GM12878 (cell line): Measurements from ENCODE around the gene SH2D6. TPM values are rescaled to one million over a fixed set of nuclear protein-coding genes. Genes with fewer than 3 reads are reported as not detected.
A peak's percentile ranks its signal among the peaks of the same experiment; 100 is the strongest.

Experiments
- ATAC-seq: fragments of 200-7000 bp; cut with Tn5 transposase; 3 replicates; pipeline ENCODE4 v1.9.1; 2020; ENCODE audit warnings: mild to moderate bottlenecking, moderate library complexity
- BruUV-seq: library from RNA; stranded (reverse); fragments of 400-500 nt; replicated peaks from 2 replicates; lab custom pipeline; 2021; lab: Mats Ljungman, UMichigan
- CTCF ChIA-PET: fragments of 300-600 bp; sonication (Branson Sonifier 250); formaldehyde crosslinking; extraction: SDS; loops from one replicate; lab custom pipeline; 2021; ENCODE audit warnings: inconsistent platforms; lab: Yijun Ruan, JAX
- POLR2A ChIA-PET: fragments of 350-600 bp; formaldehyde crosslinking; extraction: SDS; loops from one replicate; lab custom pipeline; 2021; ENCODE audit warnings: inconsistent platforms; lab: Charles Lee
- RAD21 ChIA-PET: fragments of 300-600 bp; sonication (Branson Sonifier 250); formaldehyde crosslinking; loops from one replicate; lab custom pipeline; 2023; ENCODE audit warnings: antibody characterized with exemption; ENCODE audit not compliant: unreplicated experiment; lab: Charles Lee
- SMC1A ChIA-PET: fragments of 300-600 bp; sonication (Branson Sonifier 250); formaldehyde crosslinking; loops from one replicate; lab custom pipeline; 2023; ENCODE audit not compliant: unreplicated experiment, uncharacterized antibody; lab: Charles Lee
- DNase-seq: peaks from one replicate; pipeline ENCODE4 v3.0.0-alpha.2; 2011; ENCODE audit warnings: low read depth, low spot score
- FAIRE-seq: peaks from 3 replicates; lab custom pipeline; 2011; peaks lifted over from hg19 to GRCh38; lab: Jason Lieb, UNC
- H2AFZ ChIP-seq: 2 replicates; pipeline ENCODE4 v1.6.0; 2011; ENCODE audit warnings: low read depth, low read length, control low read depth; ENCODE audit not compliant: control insufficient read depth
- H3K27ac ChIP-seq: 2 replicates; pipeline ENCODE4 v1.5.1; 2011; ENCODE audit warnings: control low read depth; ENCODE audit not compliant: control insufficient read depth, insufficient read depth
- H3K27me3 ChIP-seq, 2 experiments: replicated peaks in 1 of 2; 2 replicates each; pipeline versions ENCODE4 v1.6.0 to v1.6.1; 2011; ENCODE audit warnings: low read length in 1 of 2; ENCODE audit not compliant: control insufficient read depth in 2 of 2, insufficient read depth in 2 of 2
- H3K36me3 ChIP-seq, 2 experiments: 2 replicates each; pipeline ENCODE4 v1.5.1; 2011; ENCODE audit warnings: low read length in 1 of 2; ENCODE audit not compliant: control insufficient read depth in 2 of 2, insufficient read depth in 2 of 2
- H3K4me1 ChIP-seq: 2 replicates; pipeline ENCODE4 v1.6.1; 2011; ENCODE audit warnings: mild to moderate bottlenecking, low read length, moderate library complexity, mixed read lengths; ENCODE audit not compliant: control insufficient read depth, insufficient read depth
- H3K4me2 ChIP-seq: 2 replicates; pipeline ENCODE4 v1.6.0; 2011; ENCODE audit warnings: control low read depth; ENCODE audit not compliant: control insufficient read depth, insufficient read depth
- H3K4me3 ChIP-seq: fragments of 200-600 bp; sonication (generic); 2 replicates; pipeline ENCODE4 v1.5.1; 2016
- H3K79me2 ChIP-seq: 2 replicates; pipeline ENCODE4 v1.6.0; 2011; ENCODE audit warnings: low read length; ENCODE audit not compliant: control insufficient read depth, insufficient read depth
- H3K9ac ChIP-seq: 2 replicates; pipeline ENCODE4 v1.8.0; 2011; ENCODE audit warnings: low read length, control low read depth, mixed read lengths; ENCODE audit not compliant: control insufficient read depth, insufficient read depth
- H3K9me3 ChIP-seq: replicated peaks from 3 replicates; pipeline ENCODE4 v1.5.1; 2011; ENCODE audit warnings: mild to moderate bottlenecking, low read length; ENCODE audit not compliant: control insufficient read depth, insufficient read depth
- H4K20me1 ChIP-seq: 2 replicates; pipeline ENCODE4 v1.6.0; 2011; ENCODE audit not compliant: control insufficient read depth, insufficient read depth
- CHD1 ChIP-seq: IDR thresholded peaks from 2 replicates; pipeline ENCODE4 v1.6.1; 2012; ENCODE audit warnings: low read depth, low read length, improper control_type of control experiment
- DPF2 ChIP-seq: fragments of 450-650 bp; IDR thresholded peaks from 2 replicates; pipeline ENCODE4 v1.6.1; 2017; ENCODE audit warnings: mild to moderate bottlenecking
- EP300 ChIP-seq, 2 experiments: fragments of 150-350 bp in 1 of 2; IDR thresholded peaks; 2 replicates each; pipeline ENCODE4 v1.6.1; 2011 to 2012; ENCODE audit warnings: low read depth in 2 of 2, low read length in 2 of 2, borderline replicate concordance in 1 of 2, improper control_type of control experiment in 1 of 2, inconsistent platforms in 1 of 2; ENCODE audit not compliant: control insufficient read depth in 1 of 2
- GATAD2B ChIP-seq: fragments of 450-650 bp; conservative IDR thresholded peaks from 2 replicates; pipeline ENCODE4 v1.6.1; 2017; ENCODE audit warnings: low read depth, mild to moderate bottlenecking, moderate library complexity
- JUNB ChIP-seq: IDR thresholded peaks from 2 replicates; pipeline ENCODE4 v1.6.1; 2016; ENCODE audit warnings: antibody characterized with exemption, mild to moderate bottlenecking
- KAT2A ChIP-seq: conservative IDR thresholded peaks from 2 replicates; pipeline ENCODE4 v1.6.1; 2011; ENCODE audit warnings: low read depth, low read length; ENCODE audit not compliant: control insufficient read depth
- LARP7 ChIP-seq: fragments of 450-650 bp; IDR thresholded peaks from 2 replicates; pipeline ENCODE4 v1.6.1; 2017; ENCODE audit warnings: mild to moderate bottlenecking
- MYB ChIP-seq: fragments of 150-350 bp; IDR thresholded peaks from 2 replicates; pipeline ENCODE4 v1.6.1; 2014; ENCODE audit warnings: mild to moderate bottlenecking, low read depth, low read length, borderline replicate concordance
- MYC ChIP-seq: IDR thresholded peaks from 2 replicates; pipeline ENCODE4 v1.6.1; 2011; ENCODE audit warnings: mild to moderate bottlenecking, low read length, moderate library complexity, inconsistent platforms; ENCODE audit not compliant: insufficient read depth, insufficient replicate concordance, insufficient read length, severe bottlenecking
- NRF1 ChIP-seq: conservative IDR thresholded peaks from 2 replicates; pipeline ENCODE4 v1.6.1; 2011; ENCODE audit warnings: mild to moderate bottlenecking, low read depth, low read length, improper control_type of control experiment
- POLR2AphosphoS5 ChIP-seq: IDR thresholded peaks from 2 replicates; pipeline ENCODE4 v1.6.1; 2011; ENCODE audit warnings: mild to moderate bottlenecking, low read length, inconsistent platforms
- RCOR1 ChIP-seq: conservative IDR thresholded peaks from 2 replicates; pipeline ENCODE4 v1.6.1; 2012; ENCODE audit warnings: low read depth, low read length, improper control_type of control experiment
- RELA ChIP-seq: fragments of 450-650 bp; IDR thresholded peaks from 2 replicates; pipeline ENCODE4 v1.8.0; 2014; ENCODE audit warnings: borderline replicate concordance; ENCODE audit not compliant: partially characterized antibody
- SIX5 ChIP-seq: IDR thresholded peaks from 2 replicates; pipeline ENCODE4 v1.6.1; 2011; ENCODE audit warnings: mild to moderate bottlenecking, low read depth, low read length, moderate library complexity; ENCODE audit not compliant: severe bottlenecking
- SMC3 ChIP-seq: IDR thresholded peaks from 2 replicates; pipeline ENCODE4 v1.6.1; 2011; ENCODE audit warnings: low read length, improper control_type of control experiment, borderline replicate concordance
- WGBS: methylation state at CpG from one replicate; pipeline ENCODE4 v1.1.6; 2016; ENCODE audit warnings: low lambda C conversion rate; ENCODE audit not compliant: insufficient replicate concordance, insufficient coverage; ENCODE audit errors: missing lambda C conversion rate; 5-methylcytosine and 5-hydroxymethylcytosine counted together
- in situ Hi-C: fragments of 300-500 bp; cut with MboI; formaldehyde crosslinking; loops from 9 replicates; pipeline ENCODE4 v1.14.3; 2018; ENCODE audit warnings: mixed read lengths
- intact Hi-C: fragments of 100-400 bp; cut with micrococcal nuclease; formaldehyde crosslinking; loops from one replicate; pipeline ENCODE4 v1.14.2; 2022; ENCODE audit not compliant: unreplicated experiment
- polyA plus RNA-seq, 11 experiments: library from polyadenylated mRNA; depleted of rRNA in 4 of 11; unstranded in 6 of 11; stranded (reverse) in 5 of 11; fragments of >200 nt; fragmentation: Nextera tagmentation in 4 of 11; fragmentation: Illumina TruSeq in 1 of 11; extraction: Ambion mirVana in 4 of 11; extraction: Trizol in 1 of 11; gene quantifications; 1 replicate in 1 of 11; 2 replicates in 10 of 11; pipeline versions ENCODE4 v1.2.1 to v1.2.3, GENCODE V29; 2011 to 2016; ENCODE audit warnings: inconsistent platforms in 2 of 11, missing spikeins in 2 of 11, low read depth in 1 of 11
- total RNA-seq, 4 experiments: library from RNA; depleted of rRNA in 3 of 4; stranded (reverse); fragments of >200 nt in 3 of 4; fragmentation: Illumina TruSeq in 1 of 4; extraction: Trizol in 1 of 4; gene quantifications; 2 replicates each; pipeline versions ENCODE4 v1.2.1 to v1.2.3, GENCODE V29; 2013 to 2021
- TF ChIP-seq, protein P1 (sequence below): IDR thresholded peaks from 2 replicates; pipeline ENCODE4 v1.6.1; 2012; ENCODE audit warnings: mild to moderate bottlenecking, low read depth, low read length
- TF ChIP-seq, protein P2 (sequence below): fragments of 450-650 bp; IDR thresholded peaks from 2 replicates; pipeline ENCODE4 v1.6.1; 2017; ENCODE audit warnings: borderline replicate concordance

Gene SH2D6
- total and polyA plus RNA-seq, 10 of the 15 experiments (the other 5 are each of a cell fraction or from before 2014, with no cell fraction given), result 0.23 to 0.59 (median 0.34) TPM; not detected in 6

DNA sequence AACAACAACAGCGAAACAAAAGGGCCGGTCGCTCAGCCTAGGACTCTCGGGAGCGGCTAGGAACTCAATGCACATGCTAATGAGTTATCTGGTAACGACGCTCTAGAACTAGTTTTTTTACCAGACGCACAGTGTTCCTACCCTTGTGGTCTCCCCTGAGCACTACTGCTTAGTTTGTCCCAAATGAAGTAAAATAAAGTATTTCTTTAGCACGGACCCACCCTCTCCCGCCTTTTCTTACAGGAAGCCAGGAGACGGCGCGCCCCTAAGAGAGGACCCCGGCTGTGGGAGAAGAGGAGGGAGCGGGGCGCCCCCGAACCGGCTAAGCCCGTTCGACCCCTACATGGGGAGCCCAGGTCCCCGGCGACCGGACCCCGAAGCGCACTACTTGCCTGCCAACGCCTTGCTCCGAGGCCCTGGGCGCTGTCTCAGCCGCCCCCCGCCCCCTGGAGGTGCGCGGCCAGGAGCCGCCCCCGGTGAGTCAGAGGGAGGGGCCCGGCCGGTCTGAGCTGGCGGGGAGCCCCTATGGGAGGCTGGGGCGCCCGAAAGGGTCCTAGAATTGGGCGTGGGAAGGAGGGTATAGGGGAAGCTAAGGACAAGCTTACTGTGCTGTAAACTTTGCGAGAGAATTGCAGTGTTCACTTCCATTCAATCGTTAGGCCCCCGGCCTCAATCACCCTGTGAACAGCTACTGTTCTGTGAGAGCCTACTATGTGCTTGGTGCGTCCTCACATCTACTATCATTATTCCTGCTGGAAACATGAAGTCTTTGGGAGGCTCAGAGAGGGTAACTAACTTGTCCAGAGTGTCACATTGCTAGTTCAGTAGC lies 4.7 kb upstream of the SH2D6 start:
- Histone ChIP-seq H3K27ac (no peak overlapping the region), H3K36me3 (no peaks in the 10 kb centered on the region), H3K4me3 (no peak overlapping the region), H2AFZ (peak overlapping the region; percentile 53; the same call in 1 of the 2 replicates), H3K9me3 (no peaks in the 10 kb centered on the region), H3K79me2 (peaks cover 2% of the 10 kb centered on the region), H4K20me1 (no peaks in the 10 kb centered on the region), H3K9ac (no peak overlapping the region; the same call in 1 of the 2 replicates), H3K4me1 (peaks cover 21% of the 10 kb centered on the region), H3K4me2 (peak overlapping the region; percentile 75), H3K27me3 (no peaks in the 10 kb centered on the region)
- ChIA-PET POLR2A (interaction anchor here (0.6 to 1.0 kb wide), 5 partner anchors 8 to 59 kb away, joined by 3 read pairs; partner anchors contain the start of genes ELMOD3 and RETSAT), RAD21 (interaction anchor here (2.2 kb wide), 1 partner anchor 22 kb away, joined by 10 read pairs; no protein-coding TSS in a partner anchor), CTCF (interaction anchor here (1.1 to 3.6 kb wide), 4 partner anchors 22 to 138 kb away, joined by 3 to 12 read pairs (median 5); no protein-coding TSS in a partner anchor), SMC1A (interaction anchor here (0.7 to 1.2 kb wide), 3 partner anchors 22 to 224 kb away, joined by 3 read pairs; no protein-coding TSS in a partner anchor)
- no peak for ATAC-seq
- no peak for FAIRE-seq
- DNase-seq, result no peak
- whole genome bisulfite sequencing, result 8% methylated on average over 28 of the region's 44 CpGs
- intact Hi-C loops, result no loop called here
- in situ Hi-C loops, result no loop called here
- BruUV-seq, result no TSS peak
- TF ChIP-seq LARP7 (peak; percentile 52; the same call in 1 of the 2 replicates), JUNB (no peak), MYB (no peak), MYC (no peak), EP300 (IDR thresholded peaks at IDR 0.05; ENCODE audit: borderline replicate concordance in 1 of 2, control insufficient read depth in 1 of 2, low read depth in 2 of 2, low read length in 2 of 2) (no peak), NRF1 (no peak), RELA (no peak), KAT2A (no peak), DPF2 (peak; percentile 47; the same call in 1 of the 2 replicates), POLR2AphosphoS5 (no peak), SIX5 (no peak), GATAD2B (0 out of 2 replicates have a peak, but pooled peaks have one; percentile 47), SMC3 (no peak), RCOR1 (0 out of 2 replicates have a peak, but pooled peaks have one; percentile 41), CHD1 (no peak)
- TF ChIP-seq, protein P1, sequence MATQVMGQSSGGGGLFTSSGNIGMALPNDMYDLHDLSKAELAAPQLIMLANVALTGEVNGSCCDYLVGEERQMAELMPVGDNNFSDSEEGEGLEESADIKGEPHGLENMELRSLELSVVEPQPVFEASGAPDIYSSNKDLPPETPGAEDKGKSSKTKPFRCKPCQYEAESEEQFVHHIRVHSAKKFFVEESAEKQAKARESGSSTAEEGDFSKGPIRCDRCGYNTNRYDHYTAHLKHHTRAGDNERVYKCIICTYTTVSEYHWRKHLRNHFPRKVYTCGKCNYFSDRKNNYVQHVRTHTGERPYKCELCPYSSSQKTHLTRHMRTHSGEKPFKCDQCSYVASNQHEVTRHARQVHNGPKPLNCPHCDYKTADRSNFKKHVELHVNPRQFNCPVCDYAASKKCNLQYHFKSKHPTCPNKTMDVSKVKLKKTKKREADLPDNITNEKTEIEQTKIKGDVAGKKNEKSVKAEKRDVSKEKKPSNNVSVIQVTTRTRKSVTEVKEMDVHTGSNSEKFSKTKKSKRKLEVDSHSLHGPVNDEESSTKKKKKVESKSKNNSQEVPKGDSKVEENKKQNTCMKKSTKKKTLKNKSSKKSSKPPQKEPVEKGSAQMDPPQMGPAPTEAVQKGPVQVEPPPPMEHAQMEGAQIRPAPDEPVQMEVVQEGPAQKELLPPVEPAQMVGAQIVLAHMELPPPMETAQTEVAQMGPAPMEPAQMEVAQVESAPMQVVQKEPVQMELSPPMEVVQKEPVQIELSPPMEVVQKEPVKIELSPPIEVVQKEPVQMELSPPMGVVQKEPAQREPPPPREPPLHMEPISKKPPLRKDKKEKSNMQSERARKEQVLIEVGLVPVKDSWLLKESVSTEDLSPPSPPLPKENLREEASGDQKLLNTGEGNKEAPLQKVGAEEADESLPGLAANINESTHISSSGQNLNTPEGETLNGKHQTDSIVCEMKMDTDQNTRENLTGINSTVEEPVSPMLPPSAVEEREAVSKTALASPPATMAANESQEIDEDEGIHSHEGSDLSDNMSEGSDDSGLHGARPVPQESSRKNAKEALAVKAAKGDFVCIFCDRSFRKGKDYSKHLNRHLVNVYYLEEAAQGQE, result no peak
- TF ChIP-seq, protein P2, sequence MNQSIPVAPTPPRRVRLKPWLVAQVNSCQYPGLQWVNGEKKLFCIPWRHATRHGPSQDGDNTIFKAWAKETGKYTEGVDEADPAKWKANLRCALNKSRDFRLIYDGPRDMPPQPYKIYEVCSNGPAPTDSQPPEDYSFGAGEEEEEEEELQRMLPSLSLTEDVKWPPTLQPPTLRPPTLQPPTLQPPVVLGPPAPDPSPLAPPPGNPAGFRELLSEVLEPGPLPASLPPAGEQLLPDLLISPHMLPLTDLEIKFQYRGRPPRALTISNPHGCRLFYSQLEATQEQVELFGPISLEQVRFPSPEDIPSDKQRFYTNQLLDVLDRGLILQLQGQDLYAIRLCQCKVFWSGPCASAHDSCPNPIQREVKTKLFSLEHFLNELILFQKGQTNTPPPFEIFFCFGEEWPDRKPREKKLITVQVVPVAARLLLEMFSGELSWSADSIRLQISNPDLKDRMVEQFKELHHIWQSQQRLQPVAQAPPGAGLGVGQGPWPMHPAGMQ, result no peak
